Duodenal mucosa (tissue), 2 donors: ENCODE data around the gene MRPL27.
A peak's percentile ranks its signal among the peaks of the same experiment; 100 is the strongest.
"Not testable (repeated sequence)": the region's sequence is repeated elsewhere in the genome, so short reads cannot be mapped to it uniquely, and the experiment has no call there.

Experiments
- H3K27ac ChIP-seq: one replicate; pipeline ENCODE4 v1.7.0; 2013; ENCODE audit warnings: low read depth, low read length
- H3K27me3 ChIP-seq, 2 donors: one replicate each; pipeline ENCODE4 v1.7.0; 2013; ENCODE audit warnings: low read length in 2 of 2, control low read depth in 1 of 2; ENCODE audit not compliant: insufficient read depth in 2 of 2, control insufficient read depth in 1 of 2
- H3K36me3 ChIP-seq, 2 donors: one replicate each; pipeline ENCODE4 v1.7.0; 2013; ENCODE audit warnings: low read length in 2 of 2, control low read depth in 1 of 2; ENCODE audit not compliant: insufficient read depth in 2 of 2, control insufficient read depth in 1 of 2
- H3K4me1 ChIP-seq, 2 donors: one replicate each; pipeline ENCODE4 v1.7.0; 2013; ENCODE audit warnings: low read length in 2 of 2, control low read depth in 1 of 2; ENCODE audit not compliant: insufficient read depth in 2 of 2, control insufficient read depth in 1 of 2
- H3K4me3 ChIP-seq, 2 donors: one replicate each; pipeline ENCODE4 v1.7.0; 2013; ENCODE audit warnings: low read length in 2 of 2, low read depth in 1 of 2
- H3K9ac ChIP-seq, 2 donors: one replicate each; pipeline ENCODE4 v1.7.0; 2013; ENCODE audit warnings: low read length in 2 of 2, low read depth in 1 of 2
- H3K9me3 ChIP-seq, 2 donors: one replicate each; pipeline ENCODE4 v1.7.0; 2013; ENCODE audit warnings: low read length in 2 of 2, control low read depth in 1 of 2; ENCODE audit not compliant: control insufficient read depth in 1 of 2

The MRPL27 gene

GRCh38 chr17:50405351-50405750 is 32.4 kb upstream of the MRPL27 start:
- not testable (repeated sequence) for H3K27ac ChIP-seq, H3K4me1 ChIP-seq, H3K9ac ChIP-seq, H3K9me3 ChIP-seq, H3K4me3 ChIP-seq, H3K27me3 ChIP-seq, H3K36me3 ChIP-seq

GRCh38 chr17:50399591-50399990 is 26.6 kb upstream of the MRPL27 start:
- not testable (repeated sequence) for H3K27me3 ChIP-seq, H3K9me3 ChIP-seq, H3K36me3 ChIP-seq, H3K4me3 ChIP-seq, H3K9ac ChIP-seq, H3K27ac ChIP-seq
- peaks cover 18 to 23% of the 10 kb centered on the region in 2 donors for H3K4me1 ChIP-seq

- peaks cover 23 to 25% of the 10 kb centered on the region in 2 donors for H3K4me1 ChIP-seq
- H3K36me3 ChIP-seq, result peaks cover 11 to 15% of the 10 kb centered on the region in 2 donors
- not testable (repeated sequence) for H3K9me3 ChIP-seq, H3K4me3 ChIP-seq, H3K27ac ChIP-seq, H3K27me3 ChIP-seq, H3K9ac ChIP-seq
Observed at GRCh38 chr17:50398672-50399071, 25.7 kb upstream of the MRPL27 start.

- Histone ChIP-seq H3K9me3 (no peaks in the 10 kb centered on the region), H3K27ac (no peak overlapping the region), H3K27me3 (no peaks in the 10 kb centered on the region), H3K4me3 (peak overlapping the region; percentile 94 to 96), H3K36me3 (peaks cover 18 to 22% of the 10 kb centered on the region in 2 donors), H3K4me1 (peaks cover 24 to 25% of the 10 kb centered on the region in 2 donors), H3K9ac (peak overlapping the region in 1 of 2 donors; percentile 93)
Observed at GRCh38 chr17:50397919-50398285, 24.9 kb upstream of the MRPL27 start.

GRCh38 chr17:50397111-50397918 is 24.3 kb upstream of the MRPL27 start, which contains the start of gene LRRC59:
Gene LRRC59 (minus strand): TSS chr17:50397523. CDS start chr17:50397317, 206 bp downstream.
- peaks cover 24 to 28% of the 10 kb centered on the region in 2 donors for H3K36me3 ChIP-seq
- peaks cover 24 to 25% of the 10 kb centered on the region in 2 donors for H3K4me1 ChIP-seq
- H3K27me3 ChIP-seq, result no peaks in the 10 kb centered on the region
- peak within 1 kb of the TSS; percentile 90 to 93 for H3K9ac ChIP-seq
- H3K9me3 ChIP-seq, result no peaks in the 10 kb centered on the region
- peak within 1 kb of the TSS; percentile 68 for H3K27ac ChIP-seq
- peak within 1 kb of the TSS; percentile 94 to 96 for H3K4me3 ChIP-seq

DNA sequence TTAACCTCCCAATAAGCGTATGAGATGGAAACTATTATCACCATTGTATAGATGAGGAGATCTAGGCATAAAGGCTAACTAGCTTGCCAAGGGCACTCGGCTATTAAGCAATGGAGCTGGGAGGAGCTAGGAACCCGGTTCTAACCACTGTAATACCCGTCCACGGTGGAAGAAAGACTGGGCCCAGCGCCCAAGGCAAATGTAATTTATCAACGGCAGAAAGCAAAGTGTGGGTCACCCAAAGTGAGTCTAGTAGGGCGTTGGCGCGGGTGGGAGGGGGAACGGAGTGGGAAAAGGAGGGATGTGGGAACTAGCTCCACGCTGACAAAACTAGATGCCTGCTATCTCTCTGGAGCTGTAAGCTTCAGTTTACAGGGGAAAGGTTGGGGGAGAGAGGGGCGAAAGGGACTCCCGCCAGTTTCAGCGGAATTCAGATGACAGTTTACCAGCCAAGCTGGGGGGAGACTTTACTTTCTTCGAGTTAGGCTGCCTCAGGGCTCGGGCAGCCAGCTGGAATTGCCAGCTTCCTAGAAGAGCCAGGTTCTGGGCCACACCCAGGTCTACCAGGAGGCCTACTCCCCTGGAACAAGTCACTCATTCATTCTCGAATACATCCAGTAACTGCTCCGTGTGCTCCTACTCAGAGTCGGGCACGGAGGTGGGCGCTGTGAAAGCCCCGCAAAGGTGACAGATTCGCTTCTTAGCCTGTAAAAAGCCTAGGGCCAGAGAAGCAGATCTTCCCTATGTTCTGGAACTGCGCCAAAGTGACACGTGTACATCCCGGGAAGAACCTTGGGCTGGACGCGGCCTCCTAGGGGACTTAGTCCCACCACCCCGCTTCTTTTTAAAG is 23.5 kb upstream of the MRPL27 start:
- H3K4me3 ChIP-seq, result peak overlapping the region; percentile 94 to 96
- H3K27ac ChIP-seq, result peak overlapping the region; percentile 68
- H3K9ac ChIP-seq, result peak overlapping the region; percentile 90 to 93
- no peaks in the 10 kb centered on the region for H3K27me3 ChIP-seq
- peaks cover 24 to 25% of the 10 kb centered on the region in 2 donors for H3K4me1 ChIP-seq
- no peaks in the 10 kb centered on the region for H3K9me3 ChIP-seq
- H3K36me3 ChIP-seq, result peaks cover 30 to 36% of the 10 kb centered on the region in 2 donors

DNA sequence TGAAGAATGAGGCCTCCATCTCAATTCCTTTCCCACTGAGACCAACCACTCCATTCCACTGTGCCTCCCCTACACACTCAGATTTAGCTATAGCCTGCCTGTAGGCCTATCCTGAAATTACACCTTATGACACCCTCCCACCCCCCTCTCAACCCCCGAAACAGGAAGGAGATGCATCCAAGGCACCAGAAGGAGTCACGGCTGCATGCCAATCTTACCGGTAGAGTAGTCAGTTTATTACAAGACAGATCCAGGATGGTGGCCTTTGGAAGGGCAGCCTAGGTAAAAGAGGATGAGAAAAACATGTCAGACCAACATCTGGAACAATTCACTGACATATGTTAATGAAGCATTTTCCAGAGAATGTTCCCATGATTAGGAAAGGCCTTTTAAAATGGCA is 21.7 kb upstream of the MRPL27 start:
- Histone ChIP-seq H3K4me3 (peak overlapping the region; percentile 94 to 96), H3K27ac (no peak overlapping the region), H3K4me1 (peaks cover 24 to 25% of the 10 kb centered on the region in 2 donors), H3K9me3 (no peaks in the 10 kb centered on the region), H3K27me3 (no peaks in the 10 kb centered on the region), H3K36me3 (peaks cover 39 to 54% of the 10 kb centered on the region in 2 donors), H3K9ac (peak overlapping the region in 1 of 2 donors; percentile 29)

- no peaks in the 10 kb centered on the region for H3K27me3 ChIP-seq
- peaks cover 24 to 25% of the 10 kb centered on the region in 2 donors for H3K4me1 ChIP-seq
- H3K9me3 ChIP-seq, result no peaks in the 10 kb centered on the region
- H3K9ac ChIP-seq, result no peak overlapping the region
- no peak overlapping the region for H3K27ac ChIP-seq
- no peak overlapping the region for H3K4me3 ChIP-seq
- peaks cover 46 to 64% of the 10 kb centered on the region in 2 donors for H3K36me3 ChIP-seq
Observed at GRCh38 chr17:50393700-50394099, 20.7 kb upstream of the MRPL27 start.

GRCh38 chr17:50392621-50393020 is 19.6 kb upstream of the MRPL27 start:
- H3K4me3 ChIP-seq, result no peak overlapping the region
- peaks cover 21 to 24% of the 10 kb centered on the region in 2 donors for H3K4me1 ChIP-seq
- H3K36me3 ChIP-seq, result peaks cover 54 to 74% of the 10 kb centered on the region in 2 donors
- no peak overlapping the region for H3K27ac ChIP-seq
- H3K27me3 ChIP-seq, result no peaks in the 10 kb centered on the region
- H3K9me3 ChIP-seq, result no peaks in the 10 kb centered on the region
- no peak overlapping the region for H3K9ac ChIP-seq

- peaks cover 77 to 99% of the 10 kb centered on the region in 2 donors for H3K36me3 ChIP-seq
- H3K27ac ChIP-seq, result no peak overlapping the region
- H3K27me3 ChIP-seq, result no peaks in the 10 kb centered on the region
- no peak overlapping the region for H3K9ac ChIP-seq
- H3K4me3 ChIP-seq, result no peak overlapping the region
- H3K9me3 ChIP-seq, result no peaks in the 10 kb centered on the region
- peaks cover 2 to 6% of the 10 kb centered on the region in 2 donors for H3K4me1 ChIP-seq
Observed at GRCh38 chr17:50389534-50389933, 16.6 kb upstream of the MRPL27 start.
